Activated T-cell treated with anti-CD3 and anti-CD28 coated beads for 4 hours (primary cell): ENCODE measurements around the gene TMEM53.

Experiments
- DNase-seq: peaks from one replicate; pipeline ENCODE4 v3.0.0-alpha.2; 2020

The TMEM53 gene

GRCh38 chr1:44625348-44625747, 48.9 kb downstream of the TMEM53 start:
- DNase-seq: no peak

DNA sequence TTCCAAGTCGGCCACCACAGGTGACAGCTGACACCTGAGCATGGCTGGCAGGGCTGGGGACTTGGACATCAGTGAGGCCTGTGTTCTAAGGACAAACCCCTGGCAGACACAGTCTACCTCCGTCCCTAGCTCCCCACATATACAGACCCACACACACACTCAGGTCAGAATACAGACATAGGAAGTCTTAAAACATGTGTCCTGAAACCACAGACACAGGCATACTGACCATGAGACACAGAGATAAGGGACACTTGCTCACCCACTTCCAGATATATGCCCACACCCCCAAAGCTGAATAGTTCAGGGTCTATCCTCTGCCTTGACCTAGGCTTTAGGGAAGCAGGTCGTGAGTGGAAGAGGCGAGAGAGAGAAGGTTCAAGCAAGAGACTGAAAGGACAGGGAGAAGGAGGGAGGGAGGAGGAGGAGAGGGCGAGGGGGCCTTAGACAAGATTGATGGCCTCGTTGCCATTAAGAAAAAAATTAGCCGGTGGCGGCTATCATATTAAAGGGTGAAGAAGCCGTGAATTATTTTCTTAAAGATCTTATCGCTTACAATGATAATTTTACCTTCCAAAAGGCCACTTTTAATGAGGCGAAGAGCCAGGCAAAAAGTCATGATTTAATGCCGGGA, 49.9 kb downstream of the TMEM53 start:
- DNase-seq: no peak

DNA sequence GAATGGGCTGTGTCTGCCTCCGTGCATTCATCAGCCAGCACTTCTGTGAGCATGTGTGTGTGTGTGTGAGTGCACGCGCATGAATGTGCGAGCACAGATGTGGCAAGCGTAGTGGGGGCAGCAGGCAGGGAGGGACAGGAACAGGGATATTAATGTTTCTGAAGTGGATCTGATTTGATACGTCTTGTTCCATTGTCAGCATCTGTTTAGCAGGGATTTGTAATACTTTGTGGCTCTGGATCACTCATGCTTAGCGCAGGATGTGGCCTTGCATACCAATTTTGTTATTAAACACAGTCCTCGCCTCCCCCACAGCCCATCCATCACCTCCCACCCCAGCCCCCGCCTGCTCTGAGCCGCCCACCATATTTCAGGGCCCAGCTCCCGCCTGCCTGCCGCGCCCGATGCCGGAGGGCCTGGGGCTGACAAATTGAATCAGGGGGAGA, 52.4 kb downstream of the TMEM53 start:
- no peak for DNase-seq

DNA sequence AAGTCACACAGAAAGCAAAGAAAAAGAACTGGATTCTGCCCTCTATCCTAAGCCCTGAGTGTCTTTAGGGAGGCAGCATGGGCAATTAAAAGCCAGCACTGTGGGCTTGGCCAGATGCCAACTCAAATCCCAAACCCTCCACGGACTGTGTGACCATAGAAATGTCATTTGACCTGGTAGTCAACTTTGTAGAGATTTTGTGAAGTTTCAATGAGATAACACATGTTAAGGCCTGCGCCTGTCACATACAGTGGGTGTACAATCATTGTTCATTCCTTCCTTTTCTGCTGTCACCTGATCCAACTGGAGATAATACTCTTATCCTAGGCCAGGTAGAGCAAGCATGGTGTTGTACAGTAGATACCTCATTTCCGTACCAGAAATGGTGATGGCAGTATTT, 54.2 kb downstream of the TMEM53 start:
- no peak for DNase-seq

DNA sequence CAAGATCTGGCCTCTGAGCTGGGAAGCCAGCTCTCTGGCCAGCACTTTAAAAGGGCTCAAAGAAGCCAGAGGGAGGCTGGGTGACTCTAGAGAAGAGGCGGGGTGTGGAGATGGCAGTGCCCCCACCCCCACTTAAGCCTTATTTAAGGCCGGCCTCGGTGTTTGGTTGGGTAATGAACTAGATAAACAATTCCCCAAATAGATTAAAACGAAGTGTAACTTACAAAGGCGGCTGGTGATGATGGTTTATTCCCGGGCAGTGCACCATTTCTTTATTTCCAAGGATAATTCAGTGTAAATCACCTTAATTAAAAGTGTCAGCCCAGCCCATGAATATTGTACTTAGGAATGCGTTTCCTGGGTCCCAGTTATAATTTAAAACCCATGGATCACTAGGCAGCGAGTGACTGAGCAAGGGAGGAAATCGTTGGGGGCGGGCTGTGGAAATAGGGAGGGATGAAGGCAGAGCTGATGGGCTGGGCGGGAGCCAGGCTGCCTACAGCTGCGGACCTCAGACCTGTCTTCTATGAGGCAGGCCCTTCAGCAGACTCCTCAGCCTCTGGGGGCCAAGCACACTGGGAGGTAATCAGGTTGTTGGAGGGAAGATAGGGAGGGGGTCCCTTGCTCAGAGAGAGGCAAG, 54.9 kb downstream of the TMEM53 start:
- DNase-seq: no peak

- DNase-seq: no peak
Observed at GRCh38 chr1:44617703-44618029, 56.6 kb downstream of the TMEM53 start.

DNA sequence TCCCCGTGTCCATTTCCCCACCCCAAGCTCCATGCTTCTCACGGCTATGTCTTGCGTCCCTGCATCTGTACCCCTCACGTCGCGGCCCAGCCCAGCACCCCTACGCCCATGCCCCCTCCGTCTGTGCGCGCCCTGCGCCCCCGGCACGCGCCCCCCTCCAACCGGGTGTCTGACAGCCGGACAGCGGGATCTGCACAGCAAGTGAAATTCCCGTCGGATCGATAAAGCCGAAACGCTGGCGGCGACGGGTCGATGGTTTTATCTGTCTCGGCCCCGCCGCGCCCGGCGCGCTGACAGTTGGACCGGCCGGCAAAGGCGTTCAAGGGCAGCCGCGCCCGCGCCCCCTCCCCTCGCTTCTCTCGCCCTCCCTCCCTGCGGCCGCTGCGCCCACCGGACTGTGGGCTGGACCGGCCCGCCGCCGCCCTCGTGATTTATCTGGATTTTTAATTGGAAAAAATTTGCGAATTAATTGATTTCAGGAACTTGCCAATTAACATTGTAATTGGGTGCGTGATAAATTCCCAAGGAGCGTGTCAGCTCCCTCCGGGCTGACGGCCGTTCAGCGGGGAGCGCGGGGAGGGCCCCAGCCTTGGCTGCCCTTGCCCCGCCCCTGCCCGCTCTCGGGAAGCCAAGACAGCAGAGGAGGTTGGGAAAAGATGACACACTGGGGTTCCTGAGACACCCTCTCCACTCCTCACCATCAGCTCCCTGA, 57.1 kb downstream of the TMEM53 start:
- no peak for DNase-seq

- no peak for DNase-seq
Observed at GRCh38 chr1:44616284-44616990, 57.8 kb downstream of the TMEM53 start.

- no peak for DNase-seq
Observed at GRCh38 chr1:44613941-44614340, 60.3 kb downstream of the TMEM53 start.

DNA sequence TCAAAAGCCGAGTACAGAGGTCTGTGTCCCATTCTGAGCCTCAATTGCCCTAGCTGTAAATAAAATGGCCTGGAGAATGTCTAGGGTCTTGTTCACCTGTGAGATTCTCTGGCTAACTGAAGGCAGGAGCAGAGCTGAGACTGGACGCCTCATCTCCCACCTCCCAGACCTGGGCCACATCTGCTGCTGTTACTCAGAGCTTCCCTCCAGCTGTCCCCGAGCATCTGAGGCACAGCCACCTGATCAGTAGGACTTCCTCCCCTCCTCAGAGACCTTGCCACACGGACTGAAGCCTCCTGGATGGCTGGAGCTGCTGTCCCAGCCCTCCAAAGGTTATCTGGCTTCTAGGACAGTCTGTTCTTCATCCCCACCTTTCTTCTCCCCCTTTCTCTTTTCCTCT, 62.4 kb downstream of the TMEM53 start:
- no peak for DNase-seq

DNA sequence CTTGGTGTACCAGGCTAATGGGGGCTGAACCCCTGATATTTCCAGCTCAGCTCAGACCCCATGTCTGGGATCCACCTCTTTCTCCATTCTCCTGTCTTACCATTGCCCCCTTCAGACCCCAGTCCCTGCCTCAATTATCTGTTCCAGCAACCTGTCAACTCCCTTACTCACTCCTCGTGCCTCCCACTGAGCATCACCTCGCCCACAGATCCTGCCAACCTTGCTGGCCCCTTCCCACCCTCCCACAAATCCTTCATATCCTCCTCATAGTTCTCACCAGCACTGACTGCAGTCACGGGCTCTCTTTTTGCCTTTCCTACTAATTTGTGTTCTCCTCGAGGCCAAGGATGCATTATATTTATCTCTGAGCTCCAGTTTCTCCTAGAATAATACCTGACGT, 62.9 kb downstream of the TMEM53 start:
- DNase-seq: no peak

DNA sequence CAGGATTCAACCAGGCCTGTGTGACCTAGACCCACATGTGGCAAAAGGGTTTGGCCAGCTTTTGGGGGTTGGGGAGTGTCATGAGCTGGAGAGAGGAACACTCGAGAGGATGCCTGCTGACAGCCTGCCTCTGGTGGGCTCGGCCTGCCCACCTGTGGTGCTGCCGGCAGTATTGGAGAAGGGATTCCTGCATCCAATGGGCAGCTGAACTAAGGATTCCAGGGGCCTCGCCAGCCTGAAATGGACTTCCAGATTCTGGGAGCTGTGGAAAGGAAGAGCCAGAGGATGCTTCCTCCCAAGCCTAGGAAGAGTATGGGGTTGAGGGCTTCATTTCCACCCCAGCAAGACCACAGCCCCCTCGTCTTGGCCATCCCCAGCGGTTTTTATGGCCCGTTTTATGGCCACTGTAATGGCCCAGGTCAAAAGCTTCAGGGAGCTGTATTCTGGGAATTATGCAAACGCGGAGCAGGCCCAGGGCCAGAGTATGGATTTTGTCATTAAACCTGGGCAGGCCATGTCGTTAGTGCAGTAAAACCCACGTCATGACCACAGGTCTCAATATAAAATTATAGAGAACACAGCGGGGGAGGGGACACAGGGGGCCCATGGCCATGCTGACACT, 63.6 kb downstream of the TMEM53 start:
- no peak for DNase-seq

GRCh38 chr1:44609768-44610526, 64.3 kb downstream of the TMEM53 start:
- DNase-seq: no peak

DNA sequence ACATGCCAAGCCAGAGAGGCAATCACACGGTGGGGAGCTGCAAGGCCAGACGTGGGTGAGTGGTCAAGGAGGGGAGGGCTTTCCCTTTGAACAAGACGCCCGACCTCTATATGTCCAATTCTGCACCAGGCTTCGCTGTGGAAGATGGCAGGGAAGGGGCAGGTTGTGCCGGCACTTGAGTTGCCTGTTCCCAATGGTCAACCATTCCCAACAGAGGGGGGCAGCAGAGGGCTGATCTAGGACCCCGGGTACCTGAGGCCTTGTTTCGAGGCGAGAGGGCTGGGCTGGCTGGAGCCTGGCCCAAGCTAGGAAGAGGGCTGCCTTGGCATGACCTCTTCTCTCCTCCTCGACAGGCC, 64.9 kb downstream of the TMEM53 start:
- DNase-seq: peak; percentile 12

- no peak for DNase-seq
Observed at GRCh38 chr1:44608141-44608540, 66.1 kb downstream of the TMEM53 start.

DNA sequence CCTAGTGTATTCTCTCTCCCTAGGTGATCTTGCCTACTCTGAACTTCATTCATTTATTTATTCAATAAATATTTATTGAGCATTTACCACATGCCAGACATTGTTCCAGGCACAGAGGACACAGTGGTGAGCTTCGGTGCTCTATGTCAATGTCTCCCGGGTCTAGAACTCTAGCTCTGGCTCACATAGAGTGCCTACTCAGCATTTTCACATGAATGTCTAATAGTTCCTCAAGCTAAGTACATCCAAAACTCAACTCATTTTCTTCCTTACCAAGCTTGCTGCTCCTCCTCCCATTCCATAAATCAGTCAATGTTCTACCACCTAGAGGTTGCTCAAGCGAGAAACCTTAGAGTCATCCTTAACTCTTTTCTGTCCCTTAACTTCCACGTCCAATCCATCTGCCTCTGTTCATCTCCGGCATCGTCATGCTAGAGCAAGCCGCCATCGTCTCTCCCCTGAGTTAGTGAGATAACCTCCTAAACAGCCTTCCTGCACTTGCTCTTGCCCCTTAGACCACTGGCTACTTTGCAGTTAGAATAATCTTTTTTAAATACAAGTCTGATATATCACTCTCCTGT, 67.5 kb downstream of the TMEM53 start:
- DNase-seq: no peak

- DNase-seq: no peak
Observed at GRCh38 chr1:44605914-44606615, 68.2 kb downstream of the TMEM53 start.

DNA sequence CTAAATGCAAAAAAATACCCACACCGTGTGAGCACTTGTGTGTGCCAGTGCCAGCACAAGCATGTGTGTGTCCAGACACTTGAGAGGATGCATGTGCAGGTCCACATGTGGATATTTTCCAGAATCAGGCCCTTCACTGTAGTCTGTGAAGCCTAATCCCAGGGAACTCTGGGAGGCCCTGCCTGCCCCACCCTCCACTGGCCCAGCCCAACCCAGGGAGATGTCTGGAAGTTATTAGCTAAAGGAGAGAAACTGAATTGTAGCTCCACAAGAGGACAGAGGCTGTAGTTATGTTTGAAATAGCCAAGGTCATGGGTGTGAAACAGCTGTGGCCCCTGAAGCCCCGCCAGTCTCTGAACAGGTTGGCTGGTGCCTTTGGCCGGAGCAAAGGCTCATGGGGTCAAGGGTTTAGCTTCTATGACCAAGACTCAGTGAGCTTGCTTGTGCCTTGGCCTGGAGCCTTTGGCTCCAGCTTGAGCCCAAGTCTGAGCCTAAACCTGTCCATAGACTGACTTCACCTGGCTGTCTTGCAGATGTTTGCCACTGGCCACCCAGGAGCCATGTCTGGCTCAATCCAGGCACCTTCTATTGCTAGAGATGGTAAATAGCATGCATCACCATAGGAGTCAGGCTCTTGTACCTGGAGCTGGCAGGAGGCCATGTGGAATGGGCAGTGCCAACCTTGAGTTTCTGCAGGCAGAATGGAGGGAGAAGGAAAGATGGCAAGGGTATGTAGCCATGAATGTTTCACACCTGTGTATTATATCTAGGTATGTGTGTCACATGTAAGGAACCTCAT, 69.9 kb downstream of the TMEM53 start:
- no peak for DNase-seq

- no peak for DNase-seq
Observed at GRCh38 chr1:44603718-44604117, 70.6 kb downstream of the TMEM53 start.
